HG03280 (cell line): ENCODE measurements around the gene PDGFRA.
A peak's percentile ranks its signal among the peaks of the same experiment; 100 is the strongest.

Source experiments
- ATAC-seq: cut with Tn5 transposase; IDR thresholded peaks from one replicate; pipeline ENCODE4 v1.9.1; 2021; ENCODE audit warnings: mild to moderate bottlenecking, moderate library complexity; ENCODE audit not compliant: unreplicated experiment

The PDGFRA gene

DNA sequence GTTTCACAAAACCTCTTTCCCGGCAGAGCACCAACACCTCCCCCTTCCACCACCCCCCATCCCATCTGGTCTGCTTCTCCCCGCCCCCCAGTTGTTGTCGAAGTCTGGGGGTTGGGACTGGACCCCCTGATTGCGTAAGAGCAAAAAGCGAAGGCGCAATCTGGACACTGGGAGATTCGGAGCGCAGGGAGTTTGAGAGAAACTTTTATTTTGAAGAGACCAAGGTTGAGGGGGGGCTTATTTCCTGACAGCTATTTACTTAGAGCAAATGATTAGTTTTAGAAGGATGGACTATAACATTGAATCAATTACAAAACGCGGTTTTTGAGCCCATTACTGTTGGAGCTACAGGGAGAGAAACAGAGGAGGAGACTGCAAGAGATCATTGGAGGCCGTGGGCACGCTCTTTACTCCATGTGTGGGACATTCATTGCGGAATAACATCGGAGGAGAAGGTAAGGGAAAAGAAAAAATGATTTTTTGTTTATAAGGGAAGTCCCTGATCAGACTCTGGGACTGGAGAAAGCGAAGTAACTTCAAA, at the start of gene PDGFRA:
Gene PDGFRA (plus strand): TSS at position 333 of the 541 bp plus-strand sequence. CDS start 29,476 bp downstream, outside the sequence.
- no peak for ATAC-seq

GRCh38 chr4:54184581-54184980, 44.5 kb upstream of the PDGFRA start:
- no peak for ATAC-seq

- ATAC-seq, result no peak
Observed at GRCh38 chr4:54185044-54185780, 43.9 kb upstream of the PDGFRA start.

- no peak for ATAC-seq
Observed at GRCh38 chr4:54185866-54186265, 43.2 kb upstream of the PDGFRA start.

GRCh38 chr4:54186371-54186770, 42.7 kb upstream of the PDGFRA start:
- ATAC-seq, result no peak

DNA sequence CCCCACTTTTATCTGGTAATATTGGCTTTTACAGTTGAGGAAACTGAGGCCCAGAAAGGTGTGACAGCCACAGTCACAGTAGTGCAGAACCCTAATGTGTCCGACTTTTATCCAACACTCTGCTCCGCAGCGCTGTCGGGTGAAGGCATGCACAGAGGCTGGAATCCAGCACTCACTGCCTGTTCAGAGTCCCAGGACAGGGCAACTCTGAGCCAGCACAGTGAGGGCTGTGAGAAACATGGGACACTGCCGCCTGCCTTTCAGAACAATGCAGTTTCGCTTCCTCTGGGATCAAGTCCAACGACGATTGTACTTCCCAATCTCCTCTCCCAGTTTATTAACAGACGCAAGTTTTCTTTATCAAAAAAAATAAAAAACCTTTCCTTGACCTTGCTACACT, 41.9 kb upstream of the PDGFRA start:
- ATAC-seq, result no peak

- no peak for ATAC-seq
Observed at GRCh38 chr4:54189140-54189539, 40.0 kb upstream of the PDGFRA start.

DNA sequence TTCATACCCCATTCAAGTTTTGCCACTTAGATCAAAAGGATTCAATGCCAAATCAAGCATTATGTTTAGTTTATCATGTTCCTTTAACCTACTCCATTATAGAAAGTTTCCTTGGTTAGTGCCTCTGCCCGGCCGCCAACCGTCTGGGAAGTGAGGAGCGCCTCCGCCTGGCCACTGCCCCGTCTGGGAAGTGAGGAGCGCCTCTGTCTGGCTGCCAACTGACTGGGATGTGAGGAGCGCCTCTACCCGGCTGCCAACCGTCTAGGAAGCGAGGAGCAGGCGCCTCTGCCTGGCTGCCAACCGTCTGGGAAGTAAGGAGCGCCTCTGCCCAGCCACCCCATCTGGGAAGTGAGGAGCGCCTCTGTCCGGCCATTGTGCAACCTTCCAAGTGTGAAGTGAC, 36.3 kb upstream of the PDGFRA start:
- no peak for ATAC-seq

DNA sequence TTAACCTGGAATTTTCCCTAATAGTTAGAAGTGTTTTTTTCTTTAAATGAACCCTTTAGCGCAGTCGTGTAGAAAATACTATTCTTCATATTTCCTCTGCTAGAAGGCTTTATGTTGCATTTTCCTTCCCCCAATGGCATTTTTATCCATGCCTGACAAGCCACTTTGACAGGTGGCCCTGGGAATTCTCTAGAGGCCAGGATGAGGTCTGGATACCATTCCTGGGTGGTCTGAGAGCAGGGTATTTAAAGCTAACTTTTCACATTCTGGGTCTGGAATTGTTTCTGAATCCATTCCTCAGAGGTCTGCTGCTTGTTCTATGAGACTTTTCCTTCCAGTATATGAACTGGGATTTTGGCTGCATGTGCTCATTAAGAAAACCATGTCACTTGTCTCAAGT, 31.2 kb upstream of the PDGFRA start:
- no peak for ATAC-seq

- no peak for ATAC-seq
Observed at GRCh38 chr4:54199919-54200318, 29.2 kb upstream of the PDGFRA start.

DNA sequence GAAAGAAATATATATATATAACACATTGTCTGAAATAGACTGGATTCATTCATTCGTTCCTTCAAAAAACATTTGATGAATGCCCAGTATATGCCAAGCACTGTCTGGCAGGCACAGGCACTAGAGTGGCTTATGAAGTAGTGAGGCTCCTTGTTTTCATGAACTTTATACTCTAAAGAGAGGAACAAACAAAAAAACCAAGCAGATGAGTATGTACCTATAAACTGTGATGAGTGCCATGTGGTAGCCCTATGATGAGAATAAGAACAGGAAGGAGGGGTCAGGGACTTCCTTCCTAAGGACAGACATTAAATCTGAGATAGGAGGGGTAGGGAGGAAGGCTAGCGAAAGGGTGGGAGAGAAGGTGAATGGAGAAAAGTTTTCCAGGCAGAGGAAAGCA, 19.5 kb upstream of the PDGFRA start:
- ATAC-seq, result no peak

DNA sequence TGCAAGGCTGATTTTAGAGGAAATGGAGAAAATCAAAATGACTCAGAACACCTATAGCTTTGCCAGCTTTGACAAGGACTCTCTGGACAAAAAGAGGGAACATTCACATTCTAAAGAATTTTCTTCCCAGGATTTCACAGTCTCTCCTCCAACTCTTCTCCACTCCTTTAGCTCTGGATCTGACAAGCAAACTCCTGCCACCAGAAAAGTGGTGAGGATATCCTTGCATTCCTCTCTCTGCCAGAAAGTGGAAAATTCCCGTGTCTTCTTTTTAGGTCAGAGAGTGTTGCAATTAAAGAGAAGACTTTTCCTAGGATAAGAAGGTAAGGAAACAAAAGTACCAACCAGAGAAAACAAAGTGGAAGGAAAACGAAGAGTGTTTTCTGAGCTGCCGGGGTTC, 16.1 kb upstream of the PDGFRA start:
- no peak for ATAC-seq

GRCh38 chr4:54213761-54214160, 15.3 kb upstream of the PDGFRA start:
- ATAC-seq, result no peak

GRCh38 chr4:54215379-54216077, 13.6 kb upstream of the PDGFRA start:
- ATAC-seq, result no peak

DNA sequence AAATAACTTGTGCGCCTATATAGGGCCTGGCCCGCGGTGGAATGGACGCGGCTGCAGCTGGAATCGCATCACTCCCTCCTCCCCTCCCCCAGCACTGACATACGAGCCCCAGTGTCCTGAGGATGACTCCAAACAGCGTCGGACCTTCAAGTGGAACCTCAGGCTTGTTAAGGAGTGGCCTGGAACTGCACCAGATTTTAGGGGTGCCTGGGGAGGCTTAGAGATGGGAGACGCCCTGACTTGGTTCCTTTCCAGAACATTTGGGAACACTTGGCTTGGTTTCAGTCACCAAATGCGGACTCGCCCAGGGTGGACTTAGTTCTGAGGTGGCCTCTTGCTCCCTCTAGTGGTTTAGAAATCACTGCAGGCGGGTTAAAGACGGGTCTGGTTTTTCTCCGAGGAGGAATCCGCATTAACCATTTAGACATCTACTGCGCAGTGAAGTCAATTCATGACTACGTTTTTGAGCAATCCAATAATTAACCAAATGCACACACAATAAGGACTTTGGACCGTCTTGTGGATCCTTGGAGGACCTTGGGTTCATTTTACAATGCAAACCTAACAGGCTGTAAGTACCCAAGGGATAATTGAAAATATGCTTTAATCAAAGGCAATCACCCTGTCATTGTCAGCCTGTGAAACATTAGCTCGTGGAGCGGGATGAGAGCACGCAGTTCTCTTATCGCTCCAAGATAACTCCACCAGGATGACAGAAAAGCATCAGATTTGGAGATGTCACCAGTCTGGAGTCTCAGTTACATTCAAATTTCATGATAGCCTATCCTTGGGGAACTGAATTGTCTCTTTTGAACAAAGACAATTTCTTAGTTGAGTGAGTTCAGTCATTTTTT, 11.2 kb upstream of the PDGFRA start:
- ATAC-seq, result peak; percentile 74

- no peak for ATAC-seq
Observed at GRCh38 chr4:54218736-54219135, 10.4 kb upstream of the PDGFRA start.

DNA sequence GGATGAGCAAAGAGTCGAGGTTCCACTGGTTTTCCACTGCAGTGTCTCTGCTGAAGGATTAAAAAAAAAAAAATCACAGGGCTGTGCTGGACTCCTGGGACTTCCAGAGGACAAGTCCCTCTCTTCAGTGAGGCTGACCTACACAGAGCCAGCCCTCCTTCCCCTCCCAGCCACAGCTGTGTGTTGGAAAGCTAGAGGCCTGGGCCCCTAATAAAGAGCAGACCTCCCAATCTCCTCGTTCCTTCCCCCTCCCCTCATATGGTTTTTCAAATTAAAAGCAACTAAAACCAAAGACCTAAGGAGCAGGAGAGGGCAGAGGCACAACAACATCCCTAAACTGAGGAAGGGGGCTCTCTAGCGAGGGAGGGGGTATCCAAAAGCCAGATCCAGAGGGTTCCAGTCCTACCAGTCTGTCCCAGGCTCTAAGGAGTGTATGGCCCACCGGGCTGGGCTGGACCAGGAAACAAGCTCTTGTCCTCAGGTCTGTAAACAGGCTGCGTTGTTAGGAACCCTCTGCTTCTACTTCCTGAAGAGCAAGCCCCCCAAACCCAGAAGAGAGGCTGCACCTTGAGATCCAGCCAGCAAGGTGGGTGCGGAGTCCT, 4.0 kb upstream of the PDGFRA start:
- no peak for ATAC-seq

DNA sequence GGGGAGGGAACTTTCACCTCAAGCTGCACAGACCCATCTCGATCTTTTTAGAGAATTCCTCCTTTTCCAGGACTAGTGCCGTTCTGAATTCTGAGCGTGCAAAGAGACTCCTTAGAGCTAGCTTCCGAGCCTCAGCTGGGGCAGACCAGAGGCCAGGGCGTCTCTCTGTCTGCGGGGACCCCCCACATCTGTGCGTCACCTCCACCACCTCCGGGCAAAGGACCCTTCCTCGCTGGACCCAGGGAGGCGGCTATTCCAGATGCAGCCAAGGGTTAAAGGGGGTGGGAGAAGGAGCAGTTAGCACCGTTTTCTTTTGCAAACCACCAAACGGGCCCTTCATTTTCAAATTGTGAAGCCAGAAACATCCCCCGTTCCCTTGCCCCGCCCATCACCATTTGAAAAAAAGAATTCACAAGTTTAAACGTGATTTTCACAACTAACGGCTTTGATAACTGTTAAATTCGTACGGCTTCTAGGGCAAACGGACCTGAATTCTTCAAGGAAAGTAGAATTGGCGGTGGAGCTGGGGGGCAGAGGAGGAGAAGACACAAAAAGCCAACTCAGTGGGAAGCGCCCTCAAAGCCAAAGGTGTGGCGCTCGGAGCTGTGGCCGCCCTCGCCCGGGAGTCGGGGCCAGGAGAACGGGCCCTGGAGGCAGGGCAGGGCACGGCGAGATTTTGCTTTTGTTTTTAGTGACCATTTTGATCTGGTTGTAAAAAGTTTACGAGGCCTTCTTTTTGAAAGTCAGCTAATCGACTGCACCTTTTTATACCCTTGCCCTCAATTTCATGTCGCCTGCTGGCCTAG, 3.3 kb upstream of the PDGFRA start:
- no peak for ATAC-seq

- ATAC-seq, result no peak
Observed at GRCh38 chr4:54226404-54227255, 2.5 kb upstream of the PDGFRA start.
